Natural killer cell (primary cell): ENCODE measurements around the gene BSCL2. TPM values are rescaled to one million over a fixed set of nuclear protein-coding genes. Genes with fewer than 3 reads are reported as not detected.

Experiments used
- ATAC-seq, 3 donors: fragments of 150-1000 bp in 2 of 3; fragments of 200-7000 bp in 1 of 3; cut with Tn5 transposase; 1 replicate in 1 of 3; 2 replicates in 2 of 3; pipeline ENCODE4 v1.10.0; 2021; ENCODE audit warnings: mild to moderate bottlenecking in 2 of 3, moderate library complexity in 2 of 3
- DNase-seq, 2 donors: peaks; one replicate each; pipeline versions ENCODE4 v3.0.0 to v3.0.0-alpha.2; 2013 to 2021; ENCODE audit warnings: mixed read lengths in 1 of 2
- H3K27ac ChIP-seq: one replicate; pipeline ENCODE4 v1.5.1; 2013; ENCODE audit warnings: mild to moderate bottlenecking, low read length
- H3K27me3 ChIP-seq: one replicate; pipeline ENCODE4 v1.6.1; 2013; ENCODE audit warnings: low read length; ENCODE audit not compliant: control insufficient read depth, insufficient read depth
- H3K36me3 ChIP-seq: one replicate; pipeline ENCODE4 v1.6.1; 2013; ENCODE audit warnings: low read length; ENCODE audit not compliant: control insufficient read depth, insufficient read depth
- H3K4me1 ChIP-seq: one replicate; pipeline ENCODE4 v1.6.1; 2013; ENCODE audit warnings: low read length; ENCODE audit not compliant: control insufficient read depth, insufficient read depth
- H3K4me3 ChIP-seq: one replicate; pipeline ENCODE4 v1.5.1; 2013; ENCODE audit warnings: low read length
- H3K9me3 ChIP-seq: one replicate; pipeline ENCODE4 v1.6.1; 2013; ENCODE audit warnings: low read length; ENCODE audit not compliant: control insufficient read depth, insufficient read depth
- H3K27ac Mint-ChIP-seq, 2 donors: one replicate each; pipeline ENCODE4 v1.8.0; 2022; ENCODE audit warnings: mild to moderate bottlenecking in 2 of 2, mixed read lengths in 2 of 2, moderate library complexity in 1 of 2
- H3K27me3 Mint-ChIP-seq, 2 donors: one replicate each; pipeline ENCODE4 v1.8.0; 2022; ENCODE audit warnings: low read depth in 2 of 2, mixed read lengths in 2 of 2
- H3K36me3 Mint-ChIP-seq: one replicate; pipeline ENCODE4 v1.8.0; 2022; ENCODE audit warnings: mixed read lengths
- H3K4me1 Mint-ChIP-seq, 2 donors: one replicate each; pipeline ENCODE4 v1.8.0; 2022; ENCODE audit warnings: mixed read lengths in 2 of 2
- H3K4me3 Mint-ChIP-seq: one replicate; pipeline ENCODE4 v1.8.0; 2022; ENCODE audit warnings: mild to moderate bottlenecking, moderate library complexity, mixed read lengths
- H3K9me3 Mint-ChIP-seq, 2 donors: one replicate each; pipeline ENCODE4 v1.8.0; 2022; ENCODE audit warnings: mixed read lengths in 2 of 2
- CTCF ChIP-seq: fragments of 200-600 bp; IDR thresholded peaks from one replicate; pipeline ENCODE4 v1.8.0; 2022; ENCODE audit warnings: antibody characterized with exemption
- WGBS: methylation state at CpG from one replicate; pipeline ENCODE4 v1.1.7; 2013; ENCODE audit warnings: missing lambda C conversion rate; ENCODE audit not compliant: insufficient coverage; 5-methylcytosine and 5-hydroxymethylcytosine counted together
- intact Hi-C: fragments of 100-400 bp; cut with micrococcal nuclease; formaldehyde crosslinking; loops from one replicate; pipeline ENCODE4 v1.14.2; 2022
- total RNA-seq, 4 donors: library from RNA; stranded (reverse); fragments of 120-200 nt in 1 of 4; gene quantifications; one replicate each; pipeline versions ENCODE4 v1.2.3 to v1.2.4, GENCODE V29; 2013 to 2022

Gene BSCL2
- total RNA-seq, 3 donors from 2014 or later (not counting 1 experiment from before 2014, with no cell fraction given), result 19.7 to 22.0 (median 21.2) TPM

GRCh38 chr11:62665599-62666258 lies 41.5 kb downstream of the BSCL2 start:
- WGBS, result 9% methylated on average over 39 of the region's 39 CpGs

GRCh38 chr11:62665075-62665598 lies 42.1 kb downstream of the BSCL2 start, which contains the start of the genes C11orf98 and CSKMT:
Gene C11orf98, minus strand, starts transcription at chr11:62665210. Its CDS starts 41 bp downstream, at chr11:62665169.
Gene CSKMT, plus strand, starts transcription at chr11:62665312. Its CDS starts 568 bp downstream, at chr11:62665880.
- Mint-ChIP-seq H3K4me1 (peaks cover 6 to 29% of the 10 kb centered on the region in 2 donors), H3K27ac (peak within 1 kb of the TSS; percentile 87 to 95)
- WGBS, result under 1% methylated on average over 46 of the region's 47 CpGs

More at GRCh38 chr11:62665599-62666258, 41.5 kb downstream of the BSCL2 start:
- Histone ChIP-seq H3K4me3 (peak overlapping the region; percentile 87), H3K9me3 (no peaks in the 10 kb centered on the region), H3K27ac (peak overlapping the region; percentile 80), H3K4me1 (peaks cover 32% of the 10 kb centered on the region), H3K36me3 (peaks cover 14% of the 10 kb centered on the region), H3K27me3 (no peaks in the 10 kb centered on the region)
- H3K36me3 Mint-ChIP-seq, result no peaks in the 10 kb centered on the region
- intact Hi-C loops, result loop anchor here (2.0 to 5.0 kb wide), 4 partner anchors 19 to 75 kb away; partner anchors contain the start of genes EML3, GANAB, HNRNPUL2 and ROM1
- H3K9me3 Mint-ChIP-seq, result no peaks in the 10 kb centered on the region
- H3K4me1 Mint-ChIP-seq, result peaks cover 9 to 32% of the 10 kb centered on the region in 2 donors
- ATAC-seq, result peak; percentile 30 to 53 (median 42)
- no peaks in the 10 kb centered on the region for H3K27me3 Mint-ChIP-seq
- H3K4me3 Mint-ChIP-seq, result peak overlapping the region; percentile 96
- peak; percentile 51 to 75 for DNase-seq
- no peak for TF ChIP-seq CTCF
- H3K27ac Mint-ChIP-seq, result peak overlapping the region; percentile 87 to 95

DNA sequence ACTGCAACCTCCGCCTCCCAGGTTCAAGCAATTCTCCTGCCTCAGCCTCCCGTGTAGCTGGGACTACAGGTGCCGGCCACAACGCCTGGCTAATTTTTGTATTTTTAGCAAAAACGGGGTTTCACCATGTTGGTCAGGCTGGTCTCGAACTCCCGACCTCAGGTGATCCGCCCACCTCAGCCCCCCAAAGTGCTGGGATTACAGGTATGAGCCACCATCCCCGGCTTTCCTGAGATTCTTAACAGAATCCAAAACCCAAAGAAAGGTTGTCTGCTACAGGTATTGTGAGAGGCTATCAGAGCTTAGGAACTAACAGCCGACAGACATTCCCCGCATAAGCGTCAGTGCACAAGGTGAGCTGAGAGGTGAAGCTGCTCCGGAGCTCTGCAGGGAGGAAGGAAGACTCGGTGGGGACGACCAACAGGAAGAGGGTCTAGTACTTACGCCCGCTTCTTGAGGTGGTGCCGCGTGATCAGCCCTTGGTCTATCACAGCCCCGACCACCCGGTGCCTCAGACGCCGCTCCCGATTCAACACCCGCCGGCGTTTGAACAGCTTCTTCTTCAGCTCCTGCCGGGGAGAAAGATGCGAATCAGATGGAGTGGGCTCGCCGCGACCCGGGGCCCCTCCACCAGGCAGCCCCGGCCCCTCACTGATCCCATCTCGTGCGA lies 42.7 kb downstream of the BSCL2 start:
- Histone ChIP-seq H3K4me1 (peaks cover 28% of the 10 kb centered on the region), H3K27me3 (no peaks in the 10 kb centered on the region), H3K9me3 (no peaks in the 10 kb centered on the region), H3K27ac (peak overlapping the region; percentile 80), H3K4me3 (peak overlapping the region; percentile 87), H3K36me3 (peaks cover 14% of the 10 kb centered on the region)
- Mint-ChIP-seq H3K27me3 (no peaks in the 10 kb centered on the region), H3K27ac (peak overlapping the region; percentile 87 to 95), H3K9me3 (no peaks in the 10 kb centered on the region), H3K36me3 (no peaks in the 10 kb centered on the region), H3K4me1 (peaks cover 6 to 28% of the 10 kb centered on the region in 2 donors), H3K4me3 (peak overlapping the region; percentile 96)
- TF ChIP-seq CTCF, result no peak
- WGBS, result 2% methylated on average over 36 of the region's 36 CpGs
- DNase-seq (peak in 1 of 2 donors; percentile 78), ATAC-seq (peak; percentile 33 to 45 (median 35))
- intact Hi-C loops, result loop anchor here (1.0 to 5.0 kb wide), 5 partner anchors 15 to 74 kb away; partner anchors contain the start of genes EML3, GANAB, HNRNPUL2 and ROM1

More at GRCh38 chr11:62665075-62665598, 42.1 kb downstream of the BSCL2 start, which contains the start of the genes C11orf98 and CSKMT:
- Mint-ChIP-seq H3K27me3 (no peaks in the 10 kb centered on the region), H3K36me3 (no peaks in the 10 kb centered on the region), H3K9me3 (no peaks in the 10 kb centered on the region), H3K4me3 (peak within 1 kb of the TSS; percentile 96)
- peaks cover 14% of the 10 kb centered on the region for H3K36me3 ChIP-seq
- peak within 1 kb of the TSS; percentile 87 for H3K4me3 ChIP-seq
- DNase-seq (peak; percentile 96), ATAC-seq (peak; percentile 92 to 97 (median 95))
- peak within 1 kb of the TSS; percentile 80 for H3K27ac ChIP-seq
- no peak for TF ChIP-seq CTCF
- intact Hi-C loops, result loop anchor here (2.0 to 5.0 kb wide), 4 partner anchors 18 to 74 kb away; partner anchors contain the start of genes EML3, GANAB, HNRNPUL2 and ROM1
- H3K27me3 ChIP-seq, result no peaks in the 10 kb centered on the region
- H3K9me3 ChIP-seq, result no peaks in the 10 kb centered on the region
- H3K4me1 ChIP-seq, result peaks cover 28% of the 10 kb centered on the region
